Activated CD8-positive, alpha-beta memory T cell treated with anti-CD3 and anti-CD28 coated beads, Interleukin-2, amount 50 U/mL, for 1 hour (primary cell): Measurements from ENCODE around the gene NOC2L.

Source experiments
- DNase-seq: peaks from one replicate; pipeline ENCODE4 v3.0.0-alpha.2; 2020; ENCODE audit errors: extremely low read depth

Gene NOC2L

GRCh38 chr1:916173-917075 is 42.6 kb downstream of the NOC2L start:
- DNase-seq: no peak

GRCh38 chr1:915295-916172 is 43.5 kb downstream of the NOC2L start:
- no peak for DNase-seq

- DNase-seq: no peak
These were observed 44.2 kb downstream of the NOC2L start for GRCh38 chr1:914891-915280.

GRCh38 chr1:914131-914890 is 44.7 kb downstream of the NOC2L start:
- DNase-seq: no peak

GRCh38 chr1:913491-914130 is 45.4 kb downstream of the NOC2L start:
- no peak for DNase-seq

- DNase-seq: no peak
These were observed 46.2 kb downstream of the NOC2L start for GRCh38 chr1:912740-913301.

- DNase-seq: no peak
These were observed 46.9 kb downstream of the NOC2L start for GRCh38 chr1:911875-912739.

- no peak for DNase-seq
These were observed 48.0 kb downstream of the NOC2L start for GRCh38 chr1:910881-911721.

GRCh38 chr1:910311-910880 is 48.7 kb downstream of the NOC2L start:
- no peak for DNase-seq

GRCh38 chr1:909861-910310 is 49.2 kb downstream of the NOC2L start:
- DNase-seq: no peak

GRCh38 chr1:908661-909060 is 50.4 kb downstream of the NOC2L start:
- no peak for DNase-seq

- DNase-seq: no peak
These were observed 51.2 kb downstream of the NOC2L start for GRCh38 chr1:907611-908451.

GRCh38 chr1:906600-907420 is 52.2 kb downstream of the NOC2L start:
- no peak for DNase-seq

GRCh38 chr1:905811-906599 is 53.1 kb downstream of the NOC2L start:
- DNase-seq: no peak

GRCh38 chr1:905071-905749 is 53.8 kb downstream of the NOC2L start:
- DNase-seq: no peak
